H9 (cell line): Measurements from ENCODE around the gene GPR183. TPM values are rescaled to one million over a fixed set of nuclear protein-coding genes. Genes with fewer than 3 reads are reported as not detected.

ENCODE experiments used
- DNase-seq: peaks from one replicate; pipeline ENCODE4 v3.0.0-alpha.2; 2017
- H2AFZ ChIP-seq: one replicate; pipeline ENCODE4 v1.6.1; 2013; ENCODE audit warnings: mild to moderate bottlenecking, low read length, control low read depth, moderate library complexity
- H2AK5ac ChIP-seq: 2 replicates; pipeline ENCODE4 v1.6.1; 2013; ENCODE audit warnings: low read length, control low read depth, mixed read lengths; ENCODE audit not compliant: insufficient read length
- H2BK120ac ChIP-seq: one replicate; pipeline ENCODE4 v1.6.1; 2013; ENCODE audit warnings: low read depth, mild to moderate bottlenecking, low read length, control low read depth, inconsistent platforms; ENCODE audit not compliant: poor library complexity, severe bottlenecking
- H2BK12ac ChIP-seq: 2 replicates; pipeline ENCODE4 v1.6.1; 2013; ENCODE audit warnings: low read length, control low read depth, mixed read lengths, low read depth; ENCODE audit not compliant: insufficient read length
- H2BK15ac ChIP-seq: 2 replicates; pipeline ENCODE4 v1.6.1; 2013; ENCODE audit warnings: low read depth, low read length, control low read depth
- H2BK20ac ChIP-seq: one replicate; pipeline ENCODE4 v1.6.1; 2013; ENCODE audit warnings: low read depth, mild to moderate bottlenecking, low read length, control low read depth, inconsistent platforms; ENCODE audit not compliant: poor library complexity, severe bottlenecking
- H2BK5ac ChIP-seq: 2 replicates; pipeline ENCODE4 v1.6.1; 2013; ENCODE audit warnings: low read length, control low read depth, mixed read lengths; ENCODE audit not compliant: insufficient read length
- H3K14ac ChIP-seq: 2 replicates; pipeline ENCODE4 v1.6.1; 2013; ENCODE audit warnings: low read length, control low read depth; ENCODE audit not compliant: insufficient read depth
- H3K18ac ChIP-seq: 2 replicates; pipeline ENCODE4 v1.6.1; 2013; ENCODE audit warnings: low read depth, mild to moderate bottlenecking, mixed read lengths, low read length, control low read depth; ENCODE audit not compliant: insufficient read length
- H3K23ac ChIP-seq: 2 replicates; pipeline ENCODE4 v1.6.1; 2013; ENCODE audit warnings: low read length, control low read depth, mixed read lengths, low read depth; ENCODE audit not compliant: insufficient read length
- H3K23me2 ChIP-seq: 2 replicates; pipeline ENCODE4 v1.6.1; 2013; ENCODE audit warnings: low read depth, mild to moderate bottlenecking, mixed read lengths, low read length, control low read depth; ENCODE audit not compliant: insufficient read length, poor library complexity, severe bottlenecking
- H3K27ac ChIP-seq: 2 replicates; pipeline ENCODE4 v1.5.1; 2013; ENCODE audit warnings: low read length, control low read depth, mixed read lengths, low read depth; ENCODE audit not compliant: insufficient read length
- H3K27me3 ChIP-seq: 2 replicates; pipeline ENCODE4 v1.6.1; 2013; ENCODE audit warnings: low read length, control low read depth, inconsistent platforms; ENCODE audit not compliant: insufficient read depth
- H3K4ac ChIP-seq: 2 replicates; pipeline ENCODE4 v1.6.1; 2013; ENCODE audit warnings: low read depth, mild to moderate bottlenecking, control low read depth, inconsistent platforms, low read length, moderate library complexity
- H3K4me1 ChIP-seq: 2 replicates; pipeline ENCODE4 v1.6.1; 2013; ENCODE audit warnings: low read length, control low read depth, inconsistent platforms; ENCODE audit not compliant: insufficient read depth
- H3K4me2 ChIP-seq: 2 replicates; pipeline ENCODE4 v1.6.1; 2013; ENCODE audit warnings: low read length, control low read depth, mixed read lengths; ENCODE audit not compliant: insufficient read length, insufficient read depth
- H3K56ac ChIP-seq: 2 replicates; pipeline ENCODE4 v1.6.1; 2013; ENCODE audit warnings: low read depth, mild to moderate bottlenecking, mixed read lengths, low read length, control low read depth; ENCODE audit not compliant: insufficient read length
- H3K79me1 ChIP-seq: 2 replicates; pipeline ENCODE4 v1.6.1; 2013; ENCODE audit warnings: low read depth, mild to moderate bottlenecking, moderate library complexity, low read length, control low read depth, inconsistent platforms; ENCODE audit not compliant: insufficient read depth, poor library complexity, severe bottlenecking
- H3K79me2 ChIP-seq: 2 replicates; pipeline ENCODE4 v1.6.1; 2013; ENCODE audit warnings: low read length, control low read depth, inconsistent platforms; ENCODE audit not compliant: insufficient read depth
- H3K9ac ChIP-seq: 2 replicates; pipeline ENCODE4 v1.6.1; 2013; ENCODE audit warnings: low read length, control low read depth, mixed read lengths; ENCODE audit not compliant: insufficient read length; ENCODE audit errors: extremely low read depth
- H3K9me3 ChIP-seq: one replicate; pipeline ENCODE4 v1.6.1; 2013; ENCODE audit warnings: low read depth, low read length, inconsistent platforms; ENCODE audit not compliant: control insufficient read depth
- H3T11ph ChIP-seq: one replicate; pipeline ENCODE4 v1.6.1; 2013; ENCODE audit warnings: mild to moderate bottlenecking, low read length, control low read depth, inconsistent platforms
- H4K20me1 ChIP-seq: one replicate; pipeline ENCODE4 v1.6.1; 2013; ENCODE audit not compliant: control insufficient read depth, insufficient read length, insufficient read depth
- H4K5ac ChIP-seq: 2 replicates; pipeline ENCODE4 v1.6.1; 2013; ENCODE audit warnings: low read depth, mild to moderate bottlenecking, mixed read lengths, low read length, control low read depth; ENCODE audit not compliant: insufficient read length
- H4K8ac ChIP-seq: replicated peaks from 2 replicates; pipeline ENCODE4 v1.6.1; 2013; ENCODE audit warnings: low read length, control low read depth, mixed read lengths, low read depth; ENCODE audit not compliant: insufficient read length
- H4K91ac ChIP-seq: 2 replicates; pipeline ENCODE4 v1.6.1; 2013; ENCODE audit warnings: low read depth, mild to moderate bottlenecking, moderate library complexity, mixed read lengths, low read length, control low read depth; ENCODE audit not compliant: insufficient read length
- H3K27ac Mint-ChIP-seq, 3 experiments: 2 replicates in 2 of 3; 3 replicates in 1 of 3; pipeline ENCODE4 v1.8.0; 2020 to 2021; ENCODE audit warnings: mixed read lengths in 3 of 3, mild to moderate bottlenecking in 1 of 3, moderate library complexity in 1 of 3
- H3K27me3 Mint-ChIP-seq: 2 replicates; pipeline ENCODE4 v1.8.0; 2021; ENCODE audit warnings: low read depth, mild to moderate bottlenecking, moderate library complexity, mixed read lengths
- H3K36me3 Mint-ChIP-seq, 3 experiments: 2 replicates in 2 of 3; 3 replicates in 1 of 3; pipeline ENCODE4 v1.8.0; 2020 to 2021; ENCODE audit warnings: low read depth in 3 of 3, mixed read lengths in 3 of 3; ENCODE audit not compliant: insufficient read depth in 1 of 3
- H3K4me1 Mint-ChIP-seq, 2 experiments: 2 replicates each; pipeline ENCODE4 v1.8.0; 2020; ENCODE audit warnings: mixed read lengths in 2 of 2
- H3K4me3 Mint-ChIP-seq, 2 experiments: 2 replicates in 1 of 2; 3 replicates in 1 of 2; pipeline ENCODE4 v1.8.0; 2020 to 2021; ENCODE audit warnings: mild to moderate bottlenecking in 2 of 2, mixed read lengths in 2 of 2, moderate library complexity in 1 of 2
- H3K9me3 Mint-ChIP-seq, 2 experiments: 2 replicates in 1 of 2; 3 replicates in 1 of 2; pipeline ENCODE4 v1.8.0; 2020; ENCODE audit warnings: mild to moderate bottlenecking in 2 of 2, mixed read lengths in 2 of 2, moderate library complexity in 1 of 2
- CTCF ChIP-seq: fragments of 200-600 bp; sonication (generic); conservative IDR thresholded peaks from 3 replicates; pipeline ENCODE4 v1.8.0; 2021; ENCODE audit warnings: antibody characterized with exemption, mild to moderate bottlenecking
- WGBS: extraction: QIAGEN DNeasy Blood & Tissue Kit; methylation state at CpG from one replicate; pipeline ENCODE4 v1.1.7; 2013; ENCODE audit warnings: missing lambda C conversion rate, low lambda C conversion rate, mixed read lengths; ENCODE audit not compliant: insufficient read length; ENCODE audit errors: extremely low coverage; 5-methylcytosine and 5-hydroxymethylcytosine counted together
- total RNA-seq: library from RNA; stranded (reverse); gene quantifications from 2 replicates; pipeline ENCODE4 v1.2.1, GENCODE V29; 2021

GPR183 gene
- total RNA-seq, 1 experiment from 2014 or later, result not detected

DNA sequence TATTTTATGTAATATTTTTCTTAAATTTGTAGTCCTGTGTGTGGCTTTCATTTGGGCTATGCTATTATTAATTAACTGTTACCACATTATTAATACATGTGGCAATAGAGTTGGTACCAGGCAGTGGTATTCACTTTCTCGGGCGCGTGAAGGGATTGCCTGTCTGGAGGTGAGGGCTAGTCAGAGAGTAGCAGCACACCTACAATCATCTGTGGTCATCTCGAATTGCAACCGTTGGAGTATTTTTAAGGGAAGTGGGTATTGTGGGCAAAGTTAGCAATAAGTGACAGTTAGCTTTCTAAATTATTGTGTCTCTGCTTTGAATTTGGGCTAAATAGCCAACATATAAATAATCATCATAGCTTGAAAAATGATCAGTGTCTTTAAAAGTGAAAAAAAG is 29.0 kb downstream of the GPR183 start:
- Histone ChIP-seq H3K9ac (no peak overlapping the region), H3K4ac (no peak overlapping the region), H3K9me3 (no peaks in the 10 kb centered on the region), H2AK5ac (no peak overlapping the region), H3T11ph (no peak overlapping the region), H3K23me2 (no peaks in the 10 kb centered on the region), H3K4me2 (no peak overlapping the region), H3K27me3 (no peaks in the 10 kb centered on the region), H2BK20ac (no peak overlapping the region), H2AFZ (no peak overlapping the region), H3K56ac (no peak overlapping the region), H4K20me1 (no peaks in the 10 kb centered on the region), H3K18ac (no peak overlapping the region), H4K5ac (no peak overlapping the region), H3K79me2 (no peaks in the 10 kb centered on the region), H3K14ac (no peak overlapping the region), H2BK15ac (no peak overlapping the region), H3K27ac (no peak overlapping the region), H3K23ac (no peak overlapping the region), H4K8ac (no peak overlapping the region), H3K4me1 (no peaks in the 10 kb centered on the region; the same call in 1 of the 2 replicates), H2BK5ac (no peak overlapping the region), H3K79me1 (peaks cover 9% of the 10 kb centered on the region), H2BK12ac (no peak overlapping the region), H2BK120ac (no peak overlapping the region), H4K91ac (no peak overlapping the region)
- no peaks in the 10 kb centered on the region for H3K27me3 Mint-ChIP-seq
- no CpG with 5 or more reads among the region's 5 CpGs for WGBS
- DNase-seq, result no peak
- no peak for TF ChIP-seq CTCF
- H3K27ac Mint-ChIP-seq, result no peak overlapping the region
- peaks cover 4 to 10% (median 8%) of the 10 kb centered on the region in 3 experiments; a peak in 4 of 7 replicates for H3K36me3 Mint-ChIP-seq
- no peaks in the 10 kb centered on the region for H3K9me3 Mint-ChIP-seq
- H3K4me1 Mint-ChIP-seq, result peaks cover 30 to 37% of the 10 kb centered on the region in 2 experiments
- H3K4me3 Mint-ChIP-seq, result no peak overlapping the region
